NCI-H2107 treated with DMSO at 0.1 percent for 48 hours (cell line): ENCODE results near the gene EHHADH.

Experiments used
- DNase-seq: peaks from one replicate; lab custom pipeline; 2025; ENCODE audit not compliant: unreplicated experiment; lab: John Stamatoyannopoulos, UW

The EHHADH gene

GRCh38 chr3:185199671-185200070 lies 54.2 kb downstream of the EHHADH start:
- DNase-seq = no peak

- DNase-seq = no peak
These were observed 54.6 kb downstream of the EHHADH start for GRCh38 chr3:185199206-185199605.

GRCh38 chr3:185197068-185197467 lies 56.8 kb downstream of the EHHADH start:
- no peak for DNase-seq

GRCh38 chr3:185195652-185196051 lies 58.2 kb downstream of the EHHADH start:
- DNase-seq = no peak

GRCh38 chr3:185188816-185189215 lies 65.0 kb downstream of the EHHADH start:
- peak; percentile 46 for DNase-seq

GRCh38 chr3:185187391-185187790 lies 66.5 kb downstream of the EHHADH start:
- DNase-seq = no peak

- peak; percentile 63 for DNase-seq
These were observed 77.0 kb downstream of the EHHADH start for GRCh38 chr3:185176750-185177359.

- DNase-seq = peak; percentile 89
These were observed 78.4 kb downstream of the EHHADH start for GRCh38 chr3:185175370-185175987.

GRCh38 chr3:185172086-185173049 lies 81.5 kb downstream of the EHHADH start:
- DNase-seq = no peak

- DNase-seq = peak; percentile 47
These were observed 89.2 kb downstream of the EHHADH start for GRCh38 chr3:185164428-185165217.

GRCh38 chr3:185162634-185163033 lies 91.2 kb downstream of the EHHADH start:
- DNase-seq = no peak

GRCh38 chr3:185161761-185162160 lies 92.1 kb downstream of the EHHADH start:
- no peak for DNase-seq

GRCh38 chr3:185157347-185157746 lies 96.5 kb downstream of the EHHADH start:
- DNase-seq = no peak

GRCh38 chr3:185155678-185156077 lies 98.2 kb downstream of the EHHADH start:
- no peak for DNase-seq

GRCh38 chr3:185153861-185154629 lies 99.8 kb downstream of the EHHADH start:
- no peak for DNase-seq

- DNase-seq = no peak
These were observed 100.6 kb downstream of the EHHADH start for GRCh38 chr3:185153171-185153771.

- DNase-seq = no peak
These were observed 101.3 kb downstream of the EHHADH start, which contains the start of gene C3orf70 for GRCh38 chr3:185152410-185153170. Gene C3orf70, minus strand, starts transcription at chr3:185153060. Its CDS starts 237 bp downstream, at chr3:185152823.

GRCh38 chr3:185151964-185152409 lies 101.9 kb downstream of the EHHADH start:
- DNase-seq = no peak
